ENCODE measurements around the gene ZNF562.
A peak's percentile ranks its signal among the peaks of the same experiment; 100 is the strongest.

Gene ZNF562

DNA sequence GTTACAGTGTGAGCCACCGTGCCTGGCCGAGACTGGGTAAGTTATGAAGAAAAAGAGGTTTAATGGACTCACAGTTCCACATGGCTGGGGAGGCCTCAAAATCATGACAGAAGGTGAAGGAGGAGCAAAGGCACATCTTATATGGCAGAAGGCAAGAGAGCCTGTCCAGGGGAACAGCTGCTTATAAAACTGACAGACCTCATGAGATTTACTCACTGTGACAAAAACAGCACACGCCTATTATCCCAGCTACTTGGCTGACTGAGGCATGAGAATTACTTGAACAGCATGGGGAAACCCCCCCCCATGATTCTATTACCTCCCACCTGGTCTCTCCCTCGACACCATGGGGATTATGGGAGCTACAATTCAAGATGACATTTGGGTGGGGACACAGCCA, 30.4 kb downstream of the ZNF562 start:
- no peak for DNase-seq (ENCODE audit: low spot score)

- DNase-seq (ENCODE audit: low spot score), result no peak
Measured at GRCh38 chr19:9641810-9642209, 33.1 kb downstream of the ZNF562 start.

DNA sequence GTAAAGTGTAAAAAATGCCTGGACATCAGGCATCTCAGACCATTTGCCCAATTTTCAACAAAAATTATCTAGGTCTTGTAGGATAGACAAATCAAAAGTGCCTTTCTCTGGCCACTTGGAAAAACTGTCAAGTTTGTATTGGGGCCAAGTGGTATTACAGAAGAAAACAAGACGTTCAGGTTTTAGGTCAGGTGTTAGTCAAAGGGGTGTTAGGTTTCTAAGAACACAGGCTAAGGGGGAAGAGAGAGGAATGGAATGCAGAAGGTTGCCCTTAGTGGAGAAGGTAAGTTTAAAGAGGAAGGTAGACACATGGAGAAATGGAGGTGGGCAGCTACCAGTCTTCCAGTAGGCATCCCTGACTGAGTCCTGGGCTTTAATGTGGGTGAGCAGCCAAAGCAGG, 33.9 kb downstream of the ZNF562 start:
- DNase-seq (ENCODE audit: low spot score), result no peak

GRCh38 chr19:9636018-9636417, 38.9 kb downstream of the ZNF562 start:
- no peak for DNase-seq (ENCODE audit: low spot score)

GRCh38 chr19:9627856-9628255, 47.0 kb downstream of the ZNF562 start:
- DNase-seq (ENCODE audit: low spot score), result no peak

- no peak for DNase-seq (ENCODE audit: low spot score)
Measured at GRCh38 chr19:9622531-9622930, 52.4 kb downstream of the ZNF562 start.

- DNase-seq (ENCODE audit: low spot score), result peak; percentile 85
Measured at GRCh38 chr19:9621156-9622037, 53.5 kb downstream of the ZNF562 start, which contains the start of gene ZNF561. ZNF561 (minus strand) TSS chr19:9621232; CDS start chr19:9619456, 1,776 bp downstream.

DNA sequence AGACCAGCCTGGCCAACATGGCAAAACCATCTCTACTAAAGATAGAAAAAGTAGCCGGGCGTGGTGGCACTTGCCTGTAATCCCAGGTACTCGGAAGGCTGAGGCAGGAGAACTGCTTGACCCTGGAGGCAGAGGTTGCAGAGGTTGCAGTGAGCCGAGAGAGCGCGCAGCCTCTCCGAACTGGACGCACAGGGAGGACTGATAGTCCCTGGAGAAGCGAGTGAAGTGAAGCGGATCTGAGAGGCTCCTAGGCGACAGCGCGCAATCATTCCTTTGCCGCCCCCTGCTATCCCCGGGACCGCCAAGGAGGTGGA, 54.1 kb downstream of the ZNF562 start:
- DNase-seq (ENCODE audit: low spot score), result no peak

DNA sequence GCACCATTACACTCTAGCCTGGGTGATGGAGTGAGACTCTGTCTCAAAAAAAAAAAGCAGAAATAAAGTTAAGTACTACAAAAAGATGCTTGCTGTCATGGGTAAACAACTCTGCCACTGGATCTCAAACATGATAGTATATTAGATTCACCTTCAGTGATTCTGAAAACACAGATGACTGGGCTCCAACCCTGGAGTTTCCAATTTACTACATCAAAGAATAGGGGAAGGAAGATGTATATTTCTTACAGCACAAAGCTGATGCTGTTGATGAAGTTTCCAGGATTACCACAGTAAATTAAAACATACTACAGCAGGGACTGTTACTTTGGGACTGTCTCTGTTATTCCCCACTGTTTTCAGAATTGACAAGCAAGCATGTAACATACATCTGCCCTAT, 59.1 kb downstream of the ZNF562 start:
- DNase-seq (ENCODE audit: low spot score), result no peak

DNA sequence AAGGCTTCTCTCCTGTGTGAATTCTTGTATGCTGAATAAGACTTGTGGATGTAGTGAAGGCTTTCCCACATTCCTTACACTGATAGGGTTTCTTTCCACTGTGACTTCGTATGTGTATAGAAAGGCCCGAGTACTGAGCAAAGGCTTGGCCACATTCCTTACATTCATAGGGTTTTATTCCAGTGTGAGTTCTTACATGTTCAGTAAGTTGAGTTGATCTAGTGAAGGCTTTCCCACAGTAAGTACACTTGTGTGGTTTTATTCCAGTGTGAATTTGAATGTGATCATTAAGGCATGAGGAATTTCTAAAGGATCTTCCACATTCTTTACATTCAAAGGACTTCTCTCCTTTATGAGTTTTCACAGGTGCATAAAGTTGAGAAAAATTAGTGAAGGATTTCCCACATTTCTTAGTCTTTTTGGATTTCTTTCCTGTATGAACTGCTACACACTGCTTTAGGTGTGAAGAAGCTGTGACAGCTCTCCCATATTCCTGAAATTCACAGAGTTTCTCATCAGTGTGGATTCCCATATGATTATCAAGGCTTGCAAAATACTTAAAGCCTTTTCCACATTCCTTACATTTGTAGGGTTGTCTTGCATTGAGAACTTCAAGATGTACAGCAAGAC, 64.3 kb downstream of the ZNF562 start:
- DNase-seq (ENCODE audit: low spot score), result no peak

GRCh38 chr19:9608912-9609311, 66.0 kb downstream of the ZNF562 start:
- no peak for DNase-seq (ENCODE audit: low spot score)

DNA sequence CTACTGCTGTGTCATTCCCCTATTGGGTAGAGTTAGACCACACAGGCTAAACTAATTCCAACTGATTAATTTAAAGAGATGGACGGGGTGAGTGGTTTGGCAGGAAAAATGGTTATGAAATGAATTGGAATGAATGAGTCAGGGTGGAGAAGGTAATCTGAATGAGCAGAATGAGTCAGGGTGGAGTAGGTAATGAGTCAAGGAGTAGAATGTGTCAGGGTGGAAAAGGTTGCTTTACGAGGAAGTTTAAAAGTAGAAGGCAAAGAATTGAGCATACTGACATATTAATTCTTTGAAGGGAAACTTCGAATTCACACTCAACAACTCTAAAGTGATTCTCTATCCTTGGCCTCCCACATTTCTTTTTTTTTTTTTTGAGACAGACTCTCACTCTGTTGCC, 77.9 kb downstream of the ZNF562 start:
- DNase-seq (ENCODE audit: low spot score), result peak; percentile 57

All from AG08396 (cell line).